ENCODE data around the gene NFYA.

The NFYA gene

DNA sequence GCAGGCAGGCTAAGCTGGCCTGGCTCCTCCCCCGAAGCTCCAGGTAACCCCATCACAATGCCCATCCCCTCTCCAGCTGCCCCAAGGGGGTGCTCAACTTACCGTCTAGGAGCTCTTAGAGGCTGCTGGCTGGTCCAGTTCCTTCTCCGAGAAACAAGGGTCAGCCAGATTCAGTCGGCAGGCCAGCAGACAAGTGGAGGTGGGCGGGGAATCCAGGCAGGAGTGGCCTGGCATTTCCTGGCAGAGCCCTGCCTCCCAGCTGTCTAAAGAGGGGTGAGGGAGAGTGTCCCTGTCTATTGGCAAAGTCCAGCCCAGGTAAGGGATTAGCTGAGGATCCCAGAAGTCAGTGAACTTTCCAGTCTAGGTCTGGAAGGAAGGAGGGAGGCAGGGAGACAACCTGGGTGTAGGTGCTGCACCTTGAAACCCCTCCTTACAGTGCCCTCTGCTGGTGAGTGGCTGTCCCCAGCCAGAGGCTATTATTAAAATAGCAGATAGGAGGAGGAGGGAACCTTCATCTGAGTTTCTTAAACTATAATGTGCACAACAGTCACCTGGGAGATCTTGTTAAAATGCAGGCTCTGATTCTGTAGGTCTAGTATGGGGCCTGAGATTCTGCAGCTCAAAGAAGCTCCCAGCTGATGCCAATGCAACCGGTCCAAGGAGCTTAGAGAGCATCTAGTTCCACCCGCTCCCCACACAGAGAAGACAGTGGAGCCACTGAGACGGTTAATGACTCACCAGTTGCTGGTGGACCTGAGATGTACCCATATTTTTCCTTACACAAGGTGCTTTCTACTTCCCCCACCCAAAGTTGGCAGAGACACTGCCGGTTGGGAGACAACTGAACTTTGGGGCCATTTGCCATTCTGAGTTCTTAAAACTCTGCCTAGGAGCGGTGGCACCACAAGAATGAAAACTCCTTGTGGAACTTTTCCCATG is 33.4 kb upstream of the NFYA start, which contains the start of gene UNC5CL:
TSS of gene UNC5CL (minus strand) at position 162 of the 939 bp plus-strand sequence. CDS start 4,147 bp downstream, outside the sequence.
- peak; percentile 23 for DNase-seq
- no peak within 1 kb of the TSS for H3K14ac ChIP-seq (ENCODE audit: low read length in 2 of 2)
- H4K8ac ChIP-seq (ENCODE audit: low read length), result no peak within 1 kb of the TSS
- H2BK15ac ChIP-seq (ENCODE audit: low read depth, poor library complexity, severe bottlenecking), result no peak within 1 kb of the TSS
- H2AK5ac ChIP-seq (ENCODE audit: low read length, severe bottlenecking), result peak within 1 kb of the TSS; percentile 95
- H3K79me1 ChIP-seq (replicated peaks; ENCODE audit: low read length, poor library complexity, severe bottlenecking), result no peaks in the 10 kb centered on the region
- H3K27ac ChIP-seq (ENCODE audit: low read length, poor library complexity, severe bottlenecking), result peak within 1 kb of the TSS; percentile 93
- 76% methylated on average over 10 of the region's 10 CpGs for WGBS
- peaks cover 0 to 17% of the 10 kb centered on the region in 2 experiments for H3K27me3 ChIP-seq (ENCODE audit: control insufficient read depth in 1 of 2, insufficient read depth in 1 of 2, low read length in 2 of 2)
- no peak within 1 kb of the TSS for H2BK12ac ChIP-seq (ENCODE audit: low read length in 2 of 2)
- H3K36me3 ChIP-seq (ENCODE audit: control insufficient read depth in 1 of 2, insufficient read depth in 2 of 2, low read depth in 1 of 2, low read length in 2 of 2), result no peaks in the 10 kb centered on the region
- H2AFZ ChIP-seq (ENCODE audit: low read depth, low read length), result no peak within 1 kb of the TSS
- H3K4me3 ChIP-seq (ENCODE audit: insufficient read depth in 1 of 2, low read depth in 1 of 2, low read length in 2 of 2), result no peak within 1 kb of the TSS
- no peak within 1 kb of the TSS for H2BK120ac ChIP-seq (ENCODE audit: low read depth, low read length)
- H3K4ac ChIP-seq (ENCODE audit: low read depth in 1 of 2, low read length in 2 of 2), result no peak within 1 kb of the TSS
- no peak within 1 kb of the TSS for H3K4me2 ChIP-seq (ENCODE audit: low read length, poor library complexity, severe bottlenecking)
- H3K23ac ChIP-seq (ENCODE audit: low read length in 2 of 2), result no peak within 1 kb of the TSS
- H4K91ac ChIP-seq (ENCODE audit: low read length), result no peak within 1 kb of the TSS
- peak within 1 kb of the TSS; percentile 1 for H2BK5ac ChIP-seq (ENCODE audit: low read depth, low read length, poor library complexity, severe bottlenecking)
- peaks cover 35% of the 10 kb centered on the region for H3K4me1 ChIP-seq (ENCODE audit: control insufficient read depth, insufficient read depth, low read depth, low read length)
- H3K9me3 ChIP-seq (ENCODE audit: control insufficient read depth, low read length), result no peaks in the 10 kb centered on the region
- H3K18ac ChIP-seq (ENCODE audit: low read depth in 1 of 2, low read length in 2 of 2), result no peak within 1 kb of the TSS
- H3K9ac ChIP-seq (ENCODE audit: low read length), result no peak within 1 kb of the TSS

DNA sequence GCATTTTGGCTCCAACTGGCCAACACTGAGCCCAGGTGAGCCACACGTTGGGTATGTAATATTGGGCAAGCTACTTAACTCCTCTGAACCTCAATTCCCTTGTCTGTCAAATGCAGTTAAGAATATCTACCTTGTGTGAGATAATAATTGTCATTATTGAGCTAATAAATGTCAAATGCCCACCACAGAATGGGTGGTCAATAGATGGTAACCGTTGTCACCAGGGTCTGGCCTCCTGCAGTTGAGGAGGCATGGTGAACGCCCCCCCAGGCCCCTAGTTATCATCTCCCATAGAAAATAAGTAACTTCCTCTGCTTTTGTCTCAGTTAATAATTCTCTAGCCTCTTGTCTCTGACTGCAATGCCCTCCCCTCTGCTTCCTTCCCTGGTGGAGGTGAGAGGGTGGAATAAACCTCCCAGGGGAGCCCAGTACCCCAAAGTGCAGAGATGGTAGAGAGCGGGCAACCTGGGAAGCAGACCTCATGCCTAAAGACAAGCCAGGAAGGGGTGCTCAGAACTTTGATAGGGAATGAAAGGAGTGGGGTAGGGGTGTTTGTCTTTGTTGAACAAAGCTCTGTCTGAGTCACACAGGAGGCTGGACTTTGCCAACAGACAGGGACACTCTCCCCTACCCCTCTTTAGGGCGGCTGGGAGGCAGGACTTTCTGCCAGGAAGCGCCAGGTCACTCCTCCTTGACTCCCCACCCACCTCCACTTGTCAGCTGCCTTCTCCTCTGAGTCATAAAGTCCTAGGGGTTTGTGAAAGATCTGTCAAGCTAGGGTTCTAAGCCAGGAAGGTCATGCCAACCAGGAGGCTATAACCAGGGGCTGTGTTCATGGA is 32.5 kb upstream of the NFYA start:
- H3K18ac ChIP-seq (ENCODE audit: low read depth in 1 of 2, low read length in 2 of 2), result no peak overlapping the region
- DNase-seq, result peak; percentile 27
- H3K4me3 ChIP-seq (ENCODE audit: insufficient read depth in 1 of 2, low read depth in 1 of 2, low read length in 2 of 2), result no peak overlapping the region
- no peak overlapping the region for H4K91ac ChIP-seq (ENCODE audit: low read length)
- H2BK15ac ChIP-seq (ENCODE audit: low read depth, poor library complexity, severe bottlenecking), result no peak overlapping the region
- H4K8ac ChIP-seq (ENCODE audit: low read length), result no peak overlapping the region
- H3K4me1 ChIP-seq (ENCODE audit: control insufficient read depth, insufficient read depth, low read depth, low read length), result peaks cover 35% of the 10 kb centered on the region
- peak overlapping the region; percentile 51 for H2BK5ac ChIP-seq (ENCODE audit: low read depth, low read length, poor library complexity, severe bottlenecking)
- no peak overlapping the region for H3K4ac ChIP-seq (ENCODE audit: low read depth in 1 of 2, low read length in 2 of 2)
- H3K27me3 ChIP-seq (ENCODE audit: control insufficient read depth in 1 of 2, insufficient read depth in 1 of 2, low read length in 2 of 2), result peaks cover 0 to 12% of the 10 kb centered on the region in 2 experiments
- H3K14ac ChIP-seq (ENCODE audit: low read length in 2 of 2), result no peak overlapping the region
- peak overlapping the region; percentile 95 for H2AK5ac ChIP-seq (ENCODE audit: low read length, severe bottlenecking)
- H2AFZ ChIP-seq (ENCODE audit: low read depth, low read length), result no peak overlapping the region
- no peaks in the 10 kb centered on the region for H3K9me3 ChIP-seq (ENCODE audit: control insufficient read depth, low read length)
- no peak overlapping the region for H2BK12ac ChIP-seq (ENCODE audit: low read length in 2 of 2)
- H3K4me2 ChIP-seq (ENCODE audit: low read length, poor library complexity, severe bottlenecking), result peak overlapping the region; percentile 23
- H3K9ac ChIP-seq (ENCODE audit: low read length), result no peak overlapping the region
- no peaks in the 10 kb centered on the region for H3K36me3 ChIP-seq (ENCODE audit: control insufficient read depth in 1 of 2, insufficient read depth in 2 of 2, low read depth in 1 of 2, low read length in 2 of 2)
- H3K27ac ChIP-seq (ENCODE audit: low read length, poor library complexity, severe bottlenecking), result peak overlapping the region; percentile 93
- 69% methylated on average over 5 of the region's 6 CpGs for WGBS
- H3K23ac ChIP-seq (ENCODE audit: low read length in 2 of 2), result no peak overlapping the region
- no peaks in the 10 kb centered on the region for H3K79me1 ChIP-seq (replicated peaks; ENCODE audit: low read length, poor library complexity, severe bottlenecking)
- H2BK120ac ChIP-seq (ENCODE audit: low read depth, low read length), result no peak overlapping the region

DNA sequence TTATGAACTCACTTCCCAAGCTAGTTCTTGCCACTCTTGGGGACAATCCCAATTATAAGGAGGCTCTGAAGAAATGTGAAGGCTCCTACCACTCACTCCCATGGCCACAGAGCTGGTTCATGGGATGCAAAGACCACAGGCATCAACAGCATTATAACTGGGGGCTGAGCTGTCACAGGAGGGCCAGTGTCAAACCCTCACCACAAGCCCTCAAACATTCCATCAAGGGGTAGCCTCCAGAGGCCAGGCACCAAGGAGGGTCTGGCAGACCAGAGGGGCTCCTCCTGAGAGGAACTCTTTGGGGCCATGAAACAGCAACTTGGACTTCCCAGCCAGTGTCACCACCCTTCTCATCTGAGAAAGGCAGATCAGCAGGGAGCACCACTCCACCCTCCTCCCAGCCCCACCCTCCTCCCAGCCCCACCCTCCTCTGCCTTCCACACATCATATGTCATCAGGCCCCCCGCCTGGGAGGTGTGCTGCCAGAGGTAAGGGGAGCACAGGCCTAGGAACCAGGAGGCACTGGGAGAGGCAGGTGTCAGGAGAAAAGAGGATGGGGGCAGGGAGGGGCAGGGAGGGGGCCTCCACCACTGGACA is 31.7 kb upstream of the NFYA start:
- Histone ChIP-seq H3K4me2 (ENCODE audit: low read length, poor library complexity, severe bottlenecking) (no peak overlapping the region), H4K91ac (ENCODE audit: low read length) (no peak overlapping the region), H3K79me1 (replicated peaks; ENCODE audit: low read length, poor library complexity, severe bottlenecking) (no peaks in the 10 kb centered on the region), H3K18ac (ENCODE audit: low read depth in 1 of 2, low read length in 2 of 2) (no peak overlapping the region), H3K9me3 (ENCODE audit: control insufficient read depth, low read length) (no peaks in the 10 kb centered on the region), H2BK12ac (ENCODE audit: low read length in 2 of 2) (no peak overlapping the region), H3K4ac (ENCODE audit: low read depth in 1 of 2, low read length in 2 of 2) (no peak overlapping the region), H3K9ac (ENCODE audit: low read length) (no peak overlapping the region), H3K4me3 (ENCODE audit: insufficient read depth in 1 of 2, low read depth in 1 of 2, low read length in 2 of 2) (no peak overlapping the region), H3K14ac (ENCODE audit: low read length in 2 of 2) (no peak overlapping the region), H3K27me3 (ENCODE audit: control insufficient read depth in 1 of 2, insufficient read depth in 1 of 2, low read length in 2 of 2) (peaks cover 0 to 12% of the 10 kb centered on the region in 2 experiments), H2AK5ac (ENCODE audit: low read length, severe bottlenecking) (peak overlapping the region; percentile 90), H3K36me3 (ENCODE audit: control insufficient read depth in 1 of 2, insufficient read depth in 2 of 2, low read depth in 1 of 2, low read length in 2 of 2) (no peaks in the 10 kb centered on the region), H2BK120ac (ENCODE audit: low read depth, low read length) (no peak overlapping the region), H2AFZ (ENCODE audit: low read depth, low read length) (no peak overlapping the region), H3K23ac (ENCODE audit: low read length in 2 of 2) (no peak overlapping the region), H3K4me1 (ENCODE audit: control insufficient read depth, insufficient read depth, low read depth, low read length) (peaks cover 37% of the 10 kb centered on the region), H2BK15ac (ENCODE audit: low read depth, poor library complexity, severe bottlenecking) (no peak overlapping the region), H4K8ac (ENCODE audit: low read length) (no peak overlapping the region), H3K27ac (ENCODE audit: low read length, poor library complexity, severe bottlenecking) (peak overlapping the region; percentile 93), H2BK5ac (ENCODE audit: low read depth, low read length, poor library complexity, severe bottlenecking) (peak overlapping the region; percentile 21)
- DNase-seq, result no peak
- 100% methylated on average over 1 of the region's 1 CpG for WGBS
